ENCODE results near the gene PTGES. TPM values are rescaled to one million over a fixed set of nuclear protein-coding genes. Genes with fewer than 3 reads are reported as not detected.

The PTGES gene
- total and polyA plus RNA-seq, 3 donors from 2014 or later, result 9.5 to 41.8 (median 36.9) TPM

GRCh38 chr9:129702589-129703520 is 50.0 kb downstream of the PTGES start:
- TF ChIP-seq POLR2A (IDR thresholded peaks at IDR 0.05), result no peak
- no peak for TF ChIP-seq CTCF (IDR thresholded peaks at IDR 0.05)
- Histone ChIP-seq H3K9me3 (no peaks in the 10 kb centered on the region), H3K4me3 (no peak overlapping the region), H3K27me3 (no peaks in the 10 kb centered on the region), H3K27ac (peak overlapping the region in 1 of 2 donors; percentile 22), H3K36me3 (ENCODE audit: low read depth, missing control alignments) (no peaks in the 10 kb centered on the region), H3K4me1 (peaks cover 5% of the 10 kb centered on the region)
- WGBS, 2 donors, result 54 to 58% methylated on average over 12 to 19 of the region's 19 CpGs
- DNase-seq, result peak; percentile 31
- intact Hi-C loops (cut with DNase I; ENCODE audit: low total_unique reads), result no loop called here

- no peak overlapping the region for H3K4me3 ChIP-seq
- H3K9me3 ChIP-seq, result no peaks in the 10 kb centered on the region
- WGBS, 2 donors, result 93% methylated on average over 5 of the region's 5 CpGs
- H3K4me1 ChIP-seq, result peaks cover 12% of the 10 kb centered on the region
- H3K36me3 ChIP-seq (ENCODE audit: low read depth, missing control alignments), result no peaks in the 10 kb centered on the region
- intact Hi-C loops (cut with DNase I; ENCODE audit: low total_unique reads), result no loop called here
- TF ChIP-seq CTCF (IDR thresholded peaks at IDR 0.05) (no peak), POLR2A (IDR thresholded peaks at IDR 0.05) (no peak)
- no peak overlapping the region for H3K27ac ChIP-seq
- no peaks in the 10 kb centered on the region for H3K27me3 ChIP-seq
- DNase-seq, result no peak
Observed at GRCh38 chr9:129701549-129701948, 51.3 kb downstream of the PTGES start.

GRCh38 chr9:129701054-129701453 is 51.8 kb downstream of the PTGES start:
- peaks cover 12% of the 10 kb centered on the region for H3K4me1 ChIP-seq

GRCh38 chr9:129698254-129698757 is 54.5 kb downstream of the PTGES start:
- no peaks in the 10 kb centered on the region for H3K27me3 ChIP-seq
- DNase-seq, result no peak
- peak overlapping the region in 1 of 2 donors; percentile 59 for H3K4me3 ChIP-seq
- H3K9me3 ChIP-seq, result no peaks in the 10 kb centered on the region
- WGBS, 2 donors, result 39 to 67% methylated on average over 10 to 17 of the region's 17 CpGs
- H3K4me1 ChIP-seq, result peaks cover 8% of the 10 kb centered on the region
- H3K27ac ChIP-seq, result no peak overlapping the region
- intact Hi-C loops (cut with DNase I; ENCODE audit: low total_unique reads), result no loop called here
- H3K36me3 ChIP-seq (ENCODE audit: low read depth, missing control alignments), result no peaks in the 10 kb centered on the region
- no peak for TF ChIP-seq POLR2A (IDR thresholded peaks at IDR 0.05)
- no peak for TF ChIP-seq CTCF (IDR thresholded peaks at IDR 0.05)

More at GRCh38 chr9:129701054-129701453, 51.8 kb downstream of the PTGES start:
- H3K4me3 ChIP-seq, result no peak overlapping the region
- no peaks in the 10 kb centered on the region for H3K27me3 ChIP-seq
- TF ChIP-seq POLR2A (IDR thresholded peaks at IDR 0.05), result no peak
- no peak for TF ChIP-seq CTCF (IDR thresholded peaks at IDR 0.05)
- no peaks in the 10 kb centered on the region for H3K9me3 ChIP-seq
- intact Hi-C loops (cut with DNase I; ENCODE audit: low total_unique reads), result no loop called here
- no peaks in the 10 kb centered on the region for H3K36me3 ChIP-seq (ENCODE audit: low read depth, missing control alignments)
- no peak overlapping the region for H3K27ac ChIP-seq
- WGBS, 2 donors, result 83% methylated on average over 11 of the region's 11 CpGs
- no peak for DNase-seq

Data from testis (tissue), 3 donors.